PC-9 (cell line): Measurements from ENCODE around the gene C19orf67.

Experiments used
- CTCF ChIP-seq: fragments of 200-600 bp; sonication (generic); conservative IDR thresholded peaks from 2 replicates; pipeline ENCODE4 v1.6.1; 2017; ENCODE audit warnings: mixed run types, antibody characterized with exemption, mild to moderate bottlenecking, moderate library complexity
- EZH2 ChIP-seq: fragments of 200-600 bp; sonication (generic); IDR thresholded peaks from 2 replicates; pipeline ENCODE4 v1.8.0; 2017; ENCODE audit warnings: antibody characterized with exemption, low read depth

DNA sequence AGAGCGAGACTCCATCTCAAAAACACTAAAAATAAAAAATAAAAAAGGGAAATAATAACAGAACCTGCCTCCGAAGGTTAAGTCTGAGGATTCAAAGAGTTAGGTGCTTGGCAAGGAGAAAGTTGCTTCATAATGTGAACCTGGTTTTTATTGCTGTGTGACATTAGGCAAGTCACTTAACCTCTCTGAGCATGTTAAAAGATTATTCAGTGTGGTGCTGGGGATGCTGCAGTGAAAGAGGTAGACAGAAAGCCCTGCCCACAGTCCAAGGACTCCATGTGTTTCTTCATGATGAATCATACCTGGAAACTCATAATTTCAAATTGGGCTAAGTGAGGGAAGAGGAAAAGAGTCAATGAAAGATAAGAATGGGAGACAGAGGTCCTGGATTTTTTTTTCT, 51.6 kb downstream of the C19orf67 start:
- TF ChIP-seq CTCF (no peak), EZH2 (no peak)
